HAP-1 (cell line): ENCODE results near the gene HSPG2.
"Not testable (repeated sequence)": the region's sequence is repeated elsewhere in the genome, so short reads cannot be mapped to it uniquely, and the experiment has no call there.

Experiments used
- DNase-seq, 2 experiments: peaks; one replicate each; pipeline ENCODE4 v3.0.0-alpha.2; 2016 to 2020; ENCODE audit warnings: low spot score in 2 of 2
- H3K27me3 ChIP-seq: fragments of 250-450 bp; sonication (Bioruptor Pico); 2 replicates; pipeline ENCODE4 v1.5.1; 2020; ENCODE audit warnings: low read depth, mild to moderate bottlenecking, moderate library complexity
- H3K36me3 ChIP-seq: fragments of 250-450 bp; sonication (Bioruptor Pico); replicated peaks from 2 replicates; pipeline ENCODE4 v1.5.1; 2020; ENCODE audit warnings: mild to moderate bottlenecking
- H3K4me1 ChIP-seq: fragments of 250-450 bp; sonication (Bioruptor Pico); 2 replicates; pipeline ENCODE4 v1.5.1; 2020; ENCODE audit warnings: mild to moderate bottlenecking
- H3K4me3 ChIP-seq: fragments of 250-450 bp; sonication (Bioruptor Pico); 2 replicates; pipeline ENCODE4 v1.5.1; 2020; ENCODE audit warnings: mild to moderate bottlenecking, moderate library complexity
- H3K9me3 ChIP-seq: fragments of 250-450 bp; sonication (Bioruptor Pico); 2 replicates; pipeline ENCODE4 v1.5.1; 2020; ENCODE audit warnings: mild to moderate bottlenecking, moderate library complexity
- in situ Hi-C: fragments of 300-500 bp; cut with MboI; formaldehyde crosslinking; loops from 3 replicates; pipeline ENCODE4 v1.14.3; 2020; ENCODE audit warnings: low sequenced_read_pairs, inconsistent platforms, mixed read lengths

HSPG2 gene

DNA sequence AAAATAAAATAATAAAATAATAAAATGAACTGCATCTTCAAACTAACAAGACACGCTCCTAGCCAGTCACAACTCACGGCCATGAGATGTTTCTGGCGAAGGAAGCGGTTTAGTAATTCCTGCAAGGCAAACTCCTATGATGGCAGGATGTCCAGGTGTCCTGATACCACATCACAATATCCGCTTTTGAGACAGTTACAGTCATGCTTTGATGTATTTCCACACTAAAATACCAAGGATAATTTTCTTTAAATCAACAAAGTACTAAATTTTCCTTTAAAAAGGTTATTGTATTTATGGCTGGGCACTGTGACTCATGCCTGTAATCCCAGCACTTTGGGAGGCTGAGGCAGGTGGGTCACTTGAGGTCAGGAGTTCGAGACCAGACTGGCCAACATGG, 30.1 kb upstream of the HSPG2 start:
- DNase-seq, H3K9me3 ChIP-seq, in situ Hi-C loops, H3K4me3 ChIP-seq, H3K27me3 ChIP-seq, H3K4me1 ChIP-seq, H3K36me3 ChIP-seq: not testable (repeated sequence)

DNA sequence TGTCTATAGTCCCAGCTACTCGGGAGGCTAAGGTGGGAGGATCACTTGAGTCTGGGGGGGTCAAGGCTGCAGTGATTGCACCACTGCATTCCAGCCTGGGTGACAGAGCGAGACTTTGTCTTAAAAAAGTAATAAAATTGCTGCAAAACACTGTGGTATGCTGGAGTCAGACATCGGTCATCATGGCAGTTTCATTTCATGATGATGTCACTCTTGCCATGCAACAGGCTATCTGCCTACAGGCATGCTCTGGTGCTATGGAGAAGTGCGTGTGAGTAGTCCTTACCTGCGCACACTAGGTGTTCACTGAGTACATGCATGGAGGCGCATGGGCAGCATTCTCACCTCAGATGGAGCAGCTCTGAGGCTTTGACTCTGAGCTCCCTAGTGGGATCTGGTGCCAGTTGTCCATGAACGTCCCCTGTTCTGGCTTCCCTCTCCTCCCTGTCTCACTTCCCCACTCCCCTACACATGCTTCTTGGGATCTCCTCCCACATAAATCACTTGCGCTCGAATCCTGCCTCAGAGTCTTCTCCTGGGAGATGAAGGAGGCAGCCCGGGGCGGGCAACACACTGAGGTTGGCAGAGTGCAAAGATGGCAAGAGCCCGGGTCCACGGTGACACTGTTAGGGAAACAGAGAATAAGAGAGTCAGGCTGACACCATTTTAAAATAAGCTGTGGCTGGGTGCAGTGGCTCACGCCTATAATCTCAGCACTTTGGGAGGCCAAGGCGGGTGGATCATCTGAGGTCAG, 29.3 kb upstream of the HSPG2 start:
- Histone ChIP-seq H3K36me3 (no peaks in the 10 kb centered on the region), H3K9me3 (no peaks in the 10 kb centered on the region), H3K4me1 (no peaks in the 10 kb centered on the region; the same call in 1 of the 2 replicates), H3K4me3 (no peak overlapping the region), H3K27me3 (no peaks in the 10 kb centered on the region)
- no peak for DNase-seq
- in situ Hi-C loops = no loop called here

DNA sequence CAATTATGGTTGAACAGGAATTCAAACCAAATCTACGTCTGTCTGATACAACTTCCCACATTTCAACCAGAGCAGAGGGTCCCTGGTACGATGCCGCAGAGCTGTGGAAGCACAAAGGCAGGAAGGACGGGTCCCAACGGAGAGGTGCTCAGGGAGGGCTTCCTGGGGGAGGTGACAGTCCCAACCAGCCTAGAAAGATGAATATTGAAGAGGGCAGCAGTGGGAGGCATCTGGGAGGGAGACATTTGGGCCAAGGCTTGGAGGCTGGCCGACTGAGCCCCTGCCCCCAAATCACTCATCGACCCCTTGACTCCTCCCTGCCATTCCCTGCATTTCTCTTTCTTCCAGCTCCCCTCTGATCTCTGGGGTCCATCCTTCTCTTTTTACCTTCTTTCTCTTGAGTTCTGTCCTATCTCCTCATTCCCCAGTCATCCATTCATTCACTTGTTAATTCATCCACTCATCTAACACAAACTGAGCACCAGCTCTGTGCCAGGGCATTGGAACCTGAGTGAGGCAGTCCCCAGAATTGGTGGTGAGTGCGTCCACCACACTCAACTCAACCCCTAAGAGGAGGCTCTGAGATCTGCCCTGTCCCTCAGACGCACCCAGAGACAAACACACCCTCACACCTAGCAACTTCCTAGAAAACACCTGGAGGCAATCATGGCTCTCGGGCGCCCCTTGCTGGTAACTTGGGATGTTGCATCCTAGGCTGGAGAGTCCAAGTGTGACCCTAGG, 26.5 kb upstream of the HSPG2 start:
- Histone ChIP-seq H3K4me3 (no peak overlapping the region), H3K4me1 (no peaks in the 10 kb centered on the region; the same call in 1 of the 2 replicates), H3K9me3 (no peaks in the 10 kb centered on the region), H3K36me3 (no peaks in the 10 kb centered on the region), H3K27me3 (no peaks in the 10 kb centered on the region)
- in situ Hi-C loops = no loop called here
- peak; percentile 31 to 87 for DNase-seq

DNA sequence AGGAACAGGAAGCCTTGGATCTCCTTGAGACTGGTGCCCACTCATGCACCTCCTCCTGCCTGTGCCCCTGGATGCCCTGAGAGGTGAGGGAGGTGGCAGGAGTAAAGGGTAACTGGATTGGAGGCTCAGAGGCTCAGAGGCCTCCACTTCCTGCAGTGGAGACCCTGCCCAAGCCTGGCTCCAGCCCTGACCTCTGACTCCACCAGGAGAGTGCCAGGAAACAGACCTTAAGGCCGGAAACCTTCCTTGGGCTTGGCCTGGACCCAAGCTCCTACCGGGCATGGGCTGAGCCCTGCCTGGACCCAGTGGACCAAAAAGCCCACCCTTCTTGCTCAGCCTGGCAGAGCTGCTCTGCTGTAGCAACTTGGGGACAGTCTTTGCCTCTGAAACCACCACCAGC, 24.7 kb upstream of the HSPG2 start:
- H3K9me3 ChIP-seq = no peaks in the 10 kb centered on the region
- H3K4me1 ChIP-seq = no peaks in the 10 kb centered on the region; the same call in 1 of the 2 replicates
- H3K27me3 ChIP-seq = no peaks in the 10 kb centered on the region
- H3K4me3 ChIP-seq = no peak overlapping the region
- H3K36me3 ChIP-seq = no peaks in the 10 kb centered on the region
- in situ Hi-C loops = no loop called here
- no peak for DNase-seq

DNA sequence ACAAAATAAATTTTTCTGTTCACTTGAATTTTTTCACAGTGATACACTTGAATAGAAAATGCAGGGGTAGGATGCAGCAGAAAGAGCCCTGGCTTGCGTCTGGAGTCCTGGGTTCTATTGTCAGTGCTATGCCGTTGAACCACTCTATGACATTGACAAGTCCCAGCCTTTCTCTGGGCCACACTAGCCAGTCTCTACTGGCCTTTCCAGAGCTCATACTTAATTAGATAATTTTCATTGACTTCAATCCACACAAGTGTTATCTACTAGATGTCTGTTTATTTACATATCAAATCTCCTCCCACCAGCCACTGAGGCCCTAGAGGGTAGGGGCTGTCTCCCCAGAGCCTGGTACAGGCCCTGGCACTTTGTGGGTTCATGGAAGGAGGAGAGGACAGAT, 24.2 kb upstream of the HSPG2 start:
- Histone ChIP-seq H3K4me3 (no peak overlapping the region), H3K4me1 (no peaks in the 10 kb centered on the region; the same call in 1 of the 2 replicates), H3K9me3 (no peaks in the 10 kb centered on the region), H3K27me3 (no peaks in the 10 kb centered on the region), H3K36me3 (no peaks in the 10 kb centered on the region)
- in situ Hi-C loops = no loop called here
- no peak for DNase-seq

DNA sequence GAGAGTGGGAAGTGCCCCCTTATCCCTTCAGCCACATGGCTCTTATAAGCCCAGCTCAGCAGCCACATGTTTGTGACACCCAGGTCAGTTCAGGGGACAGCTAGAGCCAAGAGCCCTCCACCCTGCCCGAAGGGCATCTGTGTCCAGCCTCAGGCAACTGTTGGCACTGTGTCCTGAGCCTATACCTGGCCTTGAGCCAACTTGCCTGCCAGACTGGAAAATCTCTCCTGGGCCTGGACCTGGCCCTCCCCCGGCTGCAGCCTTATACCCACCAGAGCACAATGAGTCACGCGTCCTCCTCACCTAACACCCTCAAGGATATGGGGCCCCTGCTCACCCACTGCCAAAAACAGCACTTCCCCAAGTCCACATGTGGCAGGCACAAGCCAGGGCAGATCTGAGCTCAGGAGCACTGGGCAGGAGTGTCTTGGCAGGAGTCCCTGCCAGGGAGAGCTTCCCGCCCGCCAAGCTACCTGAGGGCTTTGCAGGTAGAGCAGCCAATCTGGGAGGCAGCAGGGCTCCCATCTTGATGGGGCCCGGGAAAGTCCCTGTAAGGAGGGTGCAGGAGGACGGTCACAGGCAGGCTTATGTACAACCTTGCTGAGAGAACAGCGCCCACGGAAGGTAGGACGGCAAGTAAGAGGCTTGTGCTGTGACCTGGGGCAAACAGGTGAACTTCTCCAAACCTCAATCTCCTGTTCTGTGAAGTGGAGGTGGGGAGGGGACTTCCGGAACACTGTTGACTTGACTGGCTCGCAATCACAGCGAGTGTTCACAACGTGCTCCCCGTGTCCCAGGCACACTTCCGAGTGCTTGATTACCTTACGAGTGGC, 19.8 kb upstream of the HSPG2 start:
- Histone ChIP-seq H3K36me3 (no peaks in the 10 kb centered on the region), H3K4me1 (no peaks in the 10 kb centered on the region), H3K4me3 (no peak overlapping the region), H3K9me3 (no peaks in the 10 kb centered on the region), H3K27me3 (no peaks in the 10 kb centered on the region)
- DNase-seq = no peak
- in situ Hi-C loops = loop anchor here (10.0 kb wide), 1 partner anchor 252 kb away; no protein-coding TSS in a partner anchor

DNA sequence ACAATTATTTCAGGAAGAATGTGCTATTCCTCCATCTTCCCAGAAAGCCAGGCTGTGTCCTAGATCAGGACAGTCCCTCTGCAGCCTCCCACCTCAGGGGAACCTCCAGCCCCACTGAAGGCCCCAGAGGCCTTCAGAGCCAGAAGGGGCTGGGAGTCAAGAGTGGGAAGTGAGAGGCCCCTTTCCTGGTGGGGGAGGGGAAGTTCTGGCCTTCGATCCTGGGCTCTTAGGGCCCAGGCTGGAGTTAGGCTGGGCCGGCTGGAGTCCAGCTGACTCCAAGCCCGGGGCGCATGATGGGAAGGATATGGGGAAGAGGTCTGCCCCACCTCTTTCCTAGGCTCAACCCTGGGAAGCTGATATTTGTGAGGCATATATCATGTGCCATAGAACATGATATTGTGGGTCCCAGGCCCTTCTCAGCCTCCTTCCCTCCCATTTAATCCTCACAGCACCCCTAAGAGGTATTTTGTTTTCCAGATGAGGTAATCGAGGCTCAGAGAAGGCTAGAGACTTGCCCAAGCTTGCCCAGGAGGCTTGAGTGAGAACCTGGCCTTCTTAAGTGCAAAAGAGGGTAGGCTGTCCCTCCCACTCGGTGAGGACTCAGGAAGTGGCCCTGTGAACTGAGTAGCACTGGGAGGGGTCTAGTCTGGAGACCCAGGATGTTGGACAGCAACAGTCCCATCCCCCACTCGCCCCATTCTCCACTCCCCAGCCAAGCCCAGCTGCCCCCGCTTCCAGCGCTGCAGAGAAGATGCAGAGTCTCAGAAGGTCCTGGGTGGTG, 18.6 kb upstream of the HSPG2 start:
- no peaks in the 10 kb centered on the region for H3K9me3 ChIP-seq
- DNase-seq = no peak

DNA sequence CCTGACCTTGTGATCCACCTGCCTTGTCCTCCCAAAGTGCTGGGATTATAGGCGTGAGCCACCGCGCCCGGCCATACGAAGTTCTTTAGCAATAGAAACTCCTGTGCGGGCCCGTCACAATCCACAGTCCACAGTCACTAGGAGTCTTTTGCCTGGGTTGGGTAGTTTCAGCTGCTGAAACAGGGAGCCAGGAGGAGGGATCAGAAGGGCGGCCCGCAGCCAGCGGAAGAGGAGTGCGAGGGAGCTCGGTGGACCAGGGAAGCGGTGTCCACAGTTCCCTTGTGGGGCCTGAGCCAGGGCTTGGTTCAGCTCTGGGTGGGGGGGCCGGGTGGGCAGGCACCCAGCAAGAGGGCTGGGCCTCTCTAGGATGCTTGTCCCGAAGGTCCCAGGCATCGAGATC, 17.9 kb upstream of the HSPG2 start:
- Histone ChIP-seq H3K4me3 (no peak overlapping the region), H3K9me3 (no peaks in the 10 kb centered on the region), H3K36me3 (no peaks in the 10 kb centered on the region), H3K4me1 (no peaks in the 10 kb centered on the region), H3K27me3 (no peaks in the 10 kb centered on the region)
- in situ Hi-C loops = loop anchor here (10.0 kb wide), 1 partner anchor 250 kb away; no protein-coding TSS in a partner anchor
- no peak for DNase-seq

More for the DNA sequence above, 18.6 kb upstream of the HSPG2 start:
- H3K36me3 ChIP-seq = no peaks in the 10 kb centered on the region
- no peak overlapping the region for H3K4me3 ChIP-seq
- in situ Hi-C loops = loop anchor here (10.0 kb wide), 1 partner anchor 251 kb away; no protein-coding TSS in a partner anchor
- no peaks in the 10 kb centered on the region for H3K27me3 ChIP-seq
- no peaks in the 10 kb centered on the region for H3K4me1 ChIP-seq

DNA sequence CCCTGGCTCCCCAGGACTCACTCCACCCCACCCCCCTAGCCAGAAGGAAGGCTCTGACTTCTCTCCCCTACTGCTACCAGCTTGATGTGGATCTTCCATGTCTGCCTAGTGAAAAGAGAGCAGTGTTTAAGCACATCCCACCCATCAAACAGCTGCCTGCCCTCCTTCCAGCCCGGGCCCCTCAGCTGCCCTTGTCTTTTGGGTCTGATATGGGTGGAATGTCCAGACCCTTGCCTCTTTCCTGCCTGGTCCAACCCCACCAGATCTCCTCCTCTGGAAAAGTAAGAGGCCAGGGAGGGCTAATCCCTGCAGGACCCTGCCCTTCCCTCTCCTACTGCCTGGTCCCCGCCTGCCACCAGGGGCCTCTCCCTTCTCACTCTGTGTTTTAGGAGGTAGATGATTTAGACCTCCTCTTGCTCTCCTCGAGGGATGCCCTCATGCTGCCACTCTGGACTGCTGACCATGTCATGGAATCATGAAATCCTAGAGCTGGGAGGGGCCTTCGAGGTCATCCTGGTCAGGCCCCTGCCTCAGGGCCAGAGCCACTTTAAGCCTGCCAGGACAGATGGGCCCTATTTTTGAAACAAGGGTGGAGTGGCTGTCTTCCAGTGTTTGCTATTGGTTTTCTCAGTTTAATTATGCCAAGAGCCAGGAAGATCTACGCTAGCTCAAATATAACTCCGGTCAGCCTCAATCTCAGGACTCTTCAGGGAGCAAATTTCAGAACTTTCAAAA, 15.8 kb upstream of the HSPG2 start:
- Histone ChIP-seq H3K4me1 (no peaks in the 10 kb centered on the region), H3K9me3 (no peaks in the 10 kb centered on the region), H3K4me3 (no peak overlapping the region), H3K36me3 (no peaks in the 10 kb centered on the region), H3K27me3 (no peaks in the 10 kb centered on the region)
- in situ Hi-C loops = loop anchor here (10.0 kb wide), 1 partner anchor 248 kb away; no protein-coding TSS in a partner anchor
- DNase-seq = no peak

DNA sequence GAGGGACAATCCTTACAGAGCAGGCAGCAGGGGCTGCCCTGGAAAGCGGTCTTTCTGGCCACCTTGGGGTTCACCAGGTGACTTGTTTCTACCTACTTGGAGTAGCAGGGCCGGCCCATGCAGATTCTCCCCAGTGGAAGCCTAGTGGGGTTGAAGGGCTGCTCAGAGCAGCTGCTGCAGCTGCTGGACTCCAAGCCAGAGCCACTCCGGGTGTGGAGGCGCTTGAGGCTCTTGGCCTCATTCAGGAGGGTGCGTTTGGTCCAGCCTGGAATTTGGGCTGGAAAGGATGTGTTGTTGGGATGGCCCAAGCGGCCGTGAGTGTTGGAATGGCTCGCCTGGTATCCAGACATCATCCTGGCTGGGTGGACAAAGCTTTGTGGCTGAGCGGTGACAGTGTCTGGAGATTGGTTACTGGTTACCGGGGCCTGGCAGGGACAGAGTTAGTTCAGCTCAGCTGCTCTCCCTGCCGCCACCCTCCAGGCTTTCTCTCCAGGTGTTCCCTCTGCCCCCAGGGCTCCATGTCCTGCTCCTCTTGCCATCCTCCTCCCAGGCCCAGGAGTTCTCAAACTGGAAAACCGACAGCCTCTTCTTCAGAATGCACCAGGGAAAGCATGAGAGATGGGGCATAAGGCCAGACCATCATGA, 14.2 kb upstream of the HSPG2 start:
- H3K36me3 ChIP-seq = no peaks in the 10 kb centered on the region
- no peaks in the 10 kb centered on the region for H3K9me3 ChIP-seq
- in situ Hi-C loops = loop anchor here (10.0 kb wide), 1 partner anchor 247 kb away; no protein-coding TSS in a partner anchor

DNA sequence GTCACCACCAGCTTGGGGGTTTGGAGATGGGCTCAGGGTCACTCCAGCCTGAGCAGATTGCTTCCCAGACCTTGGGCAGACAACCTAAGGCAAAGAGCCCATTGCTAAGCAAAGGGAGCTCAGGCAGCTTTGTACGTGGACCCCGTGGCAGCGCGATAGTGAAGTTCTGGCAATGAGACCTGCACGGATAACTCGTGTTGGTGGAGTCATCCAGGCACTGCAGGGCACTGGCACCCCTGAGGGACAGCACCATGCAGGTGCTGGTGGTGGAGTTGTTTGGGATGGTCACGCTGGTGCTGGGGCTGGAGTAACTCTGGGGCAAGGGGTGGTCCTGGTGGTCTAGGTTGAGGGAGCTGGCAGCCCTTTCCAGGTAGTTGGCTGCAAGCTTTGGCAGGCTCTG, 13.6 kb upstream of the HSPG2 start:
- Histone ChIP-seq H3K36me3 (no peaks in the 10 kb centered on the region), H3K4me3 (no peak overlapping the region), H3K27me3 (no peaks in the 10 kb centered on the region), H3K9me3 (no peaks in the 10 kb centered on the region), H3K4me1 (no peaks in the 10 kb centered on the region)
- in situ Hi-C loops = loop anchor here (10.0 kb wide), 1 partner anchor 246 kb away; no protein-coding TSS in a partner anchor
- no peak for DNase-seq

More for the DNA sequence above, 14.2 kb upstream of the HSPG2 start:
- DNase-seq = no peak
- Histone ChIP-seq H3K4me1 (no peaks in the 10 kb centered on the region), H3K4me3 (no peak overlapping the region), H3K27me3 (no peaks in the 10 kb centered on the region)
